ENCODE measurements around the gene GAK. TPM values are rescaled to one million over a fixed set of nuclear protein-coding genes. Genes with fewer than 3 reads are reported as not detected.
"Not testable (repeated sequence)": the region's sequence is repeated elsewhere in the genome, so short reads cannot be mapped to it uniquely, and the experiment has no call there.

The GAK gene
- total and polyA plus RNA-seq, 2 experiments from 2014 or later, result 59.8 to 144 TPM

- H3K4me3 ChIP-seq, result no peak overlapping the region
- no peaks in the 10 kb centered on the region for H3K4me1 ChIP-seq (ENCODE audit: low read depth)
- no peak overlapping the region for H3K27ac ChIP-seq
- no peak for TF ChIP-seq CTCF (IDR thresholded peaks at IDR 0.05; ENCODE audit: low read depth, low read length)
- DNase-seq (ENCODE audit: low read depth in 1 of 2, low spot score in 1 of 2), result no peak
- H3K36me3 ChIP-seq, result no peaks in the 10 kb centered on the region
- no peaks in the 10 kb centered on the region for H3K9me3 ChIP-seq (ENCODE audit: low read depth)
- peaks cover 26% of the 10 kb centered on the region for H3K27me3 ChIP-seq
Observed at GRCh38 chr4:807792-808191, 124.3 kb downstream of the GAK start.

- H3K27me3 ChIP-seq, result peaks cover 18% of the 10 kb centered on the region
- H3K36me3 ChIP-seq; H3K4me3 ChIP-seq; H3K9me3 ChIP-seq (ENCODE audit: low read depth); H3K27ac ChIP-seq; H3K4me1 ChIP-seq (ENCODE audit: low read depth); DNase-seq (ENCODE audit: low read depth in 1 of 2, low spot score in 1 of 2): not testable (repeated sequence)
Observed at GRCh38 chr4:806979-807378, 125.1 kb downstream of the GAK start.

- Histone ChIP-seq H3K27ac (no peak overlapping the region), H3K4me1 (ENCODE audit: low read depth) (no peaks in the 10 kb centered on the region), H3K36me3 (no peaks in the 10 kb centered on the region), H3K4me3 (no peak overlapping the region), H3K9me3 (ENCODE audit: low read depth) (no peaks in the 10 kb centered on the region), H3K27me3 (peaks cover 10% of the 10 kb centered on the region)
- no peak for TF ChIP-seq CTCF (IDR thresholded peaks at IDR 0.05; ENCODE audit: low read depth, low read length)
- DNase-seq (ENCODE audit: low read depth in 1 of 2, low spot score in 1 of 2), result no peak
Observed at GRCh38 chr4:804804-805203, 127.3 kb downstream of the GAK start.

GRCh38 chr4:803884-804283, 128.2 kb downstream of the GAK start:
- Histone ChIP-seq H3K9me3 (ENCODE audit: low read depth) (no peaks in the 10 kb centered on the region), H3K27me3 (peaks cover 8% of the 10 kb centered on the region), H3K4me3 (no peak overlapping the region), H3K36me3 (no peaks in the 10 kb centered on the region), H3K27ac (no peak overlapping the region), H3K4me1 (ENCODE audit: low read depth) (no peaks in the 10 kb centered on the region)
- TF ChIP-seq CTCF (IDR thresholded peaks at IDR 0.05; ENCODE audit: low read depth, low read length), result no peak
- DNase-seq (ENCODE audit: low read depth in 1 of 2, low spot score in 1 of 2), result no peak

- Histone ChIP-seq H3K4me1 (ENCODE audit: low read depth) (no peaks in the 10 kb centered on the region), H3K27me3 (peaks cover 17% of the 10 kb centered on the region), H3K4me3 (no peak overlapping the region), H3K36me3 (no peaks in the 10 kb centered on the region), H3K27ac (no peak overlapping the region), H3K9me3 (ENCODE audit: low read depth) (no peaks in the 10 kb centered on the region)
- no peak for TF ChIP-seq CTCF (IDR thresholded peaks at IDR 0.05; ENCODE audit: low read depth, low read length)
- no peak for DNase-seq (ENCODE audit: low read depth in 1 of 2, low spot score in 1 of 2)
Observed at GRCh38 chr4:801436-802124, 130.5 kb downstream of the GAK start.

Other genes with a start within 250 kb of the GAK start
- gene SLC49A3, start 243.2 kb downstream of the GAK start, total RNA-seq, result 0.42 and 1.9 TPM in 2 replicates
- gene SLC49A3, start 243.2 kb downstream of the GAK start, polyA plus RNA-seq, result 0.47 and 2.3 TPM in 2 replicates
- gene PCGF3, start 226.5 kb downstream of the GAK start, total RNA-seq, result 59.6 and 118 TPM in 2 replicates
- gene PCGF3, start 226.5 kb downstream of the GAK start, polyA plus RNA-seq, result 28.1 and 32.8 TPM in 2 replicates
- gene CPLX1, start 106.2 kb downstream of the GAK start, total RNA-seq, result 0.92 and 1.8 TPM in 2 replicates
- gene CPLX1, start 106.2 kb downstream of the GAK start, polyA plus RNA-seq, result 0.79 TPM in 1 of 2 replicates, not detected in the other
- 31.6 and 36.4 TPM in 2 replicates for gene TMEM175, start 144 bp upstream of the GAK start, total RNA-seq
- gene TMEM175, start 144 bp upstream of the GAK start, polyA plus RNA-seq, result 28.3 and 35.1 TPM in 2 replicates
- gene DGKQ, start 41.3 kb upstream of the GAK start, total RNA-seq, result 15.9 and 17.1 TPM in 2 replicates
- gene DGKQ, start 41.3 kb upstream of the GAK start, polyA plus RNA-seq, result 13.5 and 15.1 TPM in 2 replicates
- 13.0 and 14.9 TPM in 2 replicates for gene IDUA, start 54.7 kb upstream of the GAK start, total RNA-seq
- gene IDUA, start 54.7 kb upstream of the GAK start, polyA plus RNA-seq, result 29.9 and 34.0 TPM in 2 replicates
- gene SLC26A1, start 61.1 kb upstream of the GAK start, total RNA-seq, result 0.25 and 0.77 TPM in 2 replicates
- gene SLC26A1, start 61.1 kb upstream of the GAK start, polyA plus RNA-seq, result 2.8 and 6.3 TPM in 2 replicates
- 32.7 and 40.7 TPM in 2 replicates for gene FGFRL1, start 79.3 kb upstream of the GAK start, total RNA-seq
- gene FGFRL1, start 79.3 kb upstream of the GAK start, polyA plus RNA-seq, result 18.7 and 22.9 TPM in 2 replicates
- 0.11 and 0.80 TPM in 2 replicates for gene RNF212, start 181.2 kb upstream of the GAK start, total RNA-seq
- 1.7 and 7.1 TPM in 2 replicates for gene RNF212, start 181.2 kb upstream of the GAK start, polyA plus RNA-seq
- gene SPON2, start 240.3 kb upstream of the GAK start, total RNA-seq, result 0.12 and 0.42 TPM in 2 replicates
- 0.98 and 1.2 TPM in 2 replicates for gene SPON2, start 240.3 kb upstream of the GAK start, polyA plus RNA-seq

All from cardiac muscle cell (in vitro differentiated cells and primary cell).